ENCODE data around the gene SCYL3.

DNA sequence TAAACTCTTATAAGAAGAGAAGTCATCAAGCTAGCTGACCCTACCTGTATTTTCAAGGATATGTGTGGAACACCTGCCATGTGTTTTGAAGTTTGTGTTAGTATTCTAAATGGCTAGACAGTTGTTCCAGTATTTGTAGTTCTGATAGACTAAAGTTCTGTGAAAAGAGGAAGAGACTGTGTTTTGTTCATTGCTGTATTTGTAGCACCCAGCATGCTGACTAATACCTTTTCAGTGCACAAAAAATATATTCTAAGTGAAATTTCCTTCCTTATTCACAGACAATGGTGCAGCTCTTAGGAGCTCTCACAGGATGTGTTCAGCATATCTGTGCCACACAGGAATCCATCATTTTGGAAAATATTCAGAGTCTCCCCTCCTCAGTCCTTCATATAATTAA, 90.8 kb downstream of the SCYL3 start:
- TF ChIP-seq, protein P1, sequence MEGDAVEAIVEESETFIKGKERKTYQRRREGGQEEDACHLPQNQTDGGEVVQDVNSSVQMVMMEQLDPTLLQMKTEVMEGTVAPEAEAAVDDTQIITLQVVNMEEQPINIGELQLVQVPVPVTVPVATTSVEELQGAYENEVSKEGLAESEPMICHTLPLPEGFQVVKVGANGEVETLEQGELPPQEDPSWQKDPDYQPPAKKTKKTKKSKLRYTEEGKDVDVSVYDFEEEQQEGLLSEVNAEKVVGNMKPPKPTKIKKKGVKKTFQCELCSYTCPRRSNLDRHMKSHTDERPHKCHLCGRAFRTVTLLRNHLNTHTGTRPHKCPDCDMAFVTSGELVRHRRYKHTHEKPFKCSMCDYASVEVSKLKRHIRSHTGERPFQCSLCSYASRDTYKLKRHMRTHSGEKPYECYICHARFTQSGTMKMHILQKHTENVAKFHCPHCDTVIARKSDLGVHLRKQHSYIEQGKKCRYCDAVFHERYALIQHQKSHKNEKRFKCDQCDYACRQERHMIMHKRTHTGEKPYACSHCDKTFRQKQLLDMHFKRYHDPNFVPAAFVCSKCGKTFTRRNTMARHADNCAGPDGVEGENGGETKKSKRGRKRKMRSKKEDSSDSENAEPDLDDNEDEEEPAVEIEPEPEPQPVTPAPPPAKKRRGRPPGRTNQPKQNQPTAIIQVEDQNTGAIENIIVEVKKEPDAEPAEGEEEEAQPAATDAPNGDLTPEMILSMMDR (IDR thresholded peaks at IDR 0.05): no peak
- no peak for TF ChIP-seq POLR2A (IDR thresholded peaks at IDR 0.05)
